Caco-2 (cell line): ENCODE measurements around the gene LTBP1. TPM values are rescaled to one million over a fixed set of nuclear protein-coding genes. Genes with fewer than 3 reads are reported as not detected.

Experiments
- BruUV-seq: library from RNA; stranded (reverse); fragments of 400-500 nt; replicated peaks from 2 replicates; lab custom pipeline; 2021; lab: Mats Ljungman, UMichigan
- CTCF ChIA-PET: fragments of 300-600 bp; sonication (Branson Sonifier 250); formaldehyde crosslinking; loops from one replicate; lab custom pipeline; 2022; ENCODE audit warnings: antibody characterized with exemption; lab: Charles Lee
- POLR2A ChIA-PET: fragments of 300-600 bp; sonication (Branson Sonifier 250); formaldehyde crosslinking; loops from one replicate; lab custom pipeline; 2022; ENCODE audit warnings: antibody characterized with exemption; lab: Charles Lee
- DNase-seq, 2 experiments: peaks; one replicate each; pipeline versions ENCODE4 v3.0.0 to v3.0.0-alpha.2; 2020 to 2022
- H3K27me3 ChIP-seq: replicated peaks from 2 replicates; pipeline ENCODE4 v1.6.0; 2011; ENCODE audit warnings: low read length; ENCODE audit not compliant: control insufficient read depth, insufficient read depth
- H3K36me3 ChIP-seq: 2 replicates; pipeline ENCODE4 v1.5.1; 2011; ENCODE audit warnings: low read length; ENCODE audit not compliant: control insufficient read depth, insufficient read depth
- H3K4me1 ChIP-seq: fragments of 250-450 bp; sonication (Bioruptor Pico); 2 replicates; pipeline ENCODE4 v1.5.1; 2020; ENCODE audit warnings: mild to moderate bottlenecking
- H3K4me3 ChIP-seq: 2 replicates; pipeline ENCODE4 v1.5.1; 2011; ENCODE audit warnings: low read depth, mild to moderate bottlenecking, control low read depth, low read length
- H3K9me3 ChIP-seq: fragments of 250-450 bp; sonication (Bioruptor Pico); 2 replicates; pipeline ENCODE4 v1.5.1; 2020; ENCODE audit warnings: mild to moderate bottlenecking, moderate library complexity
- H3K27ac Mint-ChIP-seq: one replicate; pipeline ENCODE4 v1.8.0; 2022; ENCODE audit warnings: mixed read lengths; ENCODE audit not compliant: unreplicated experiment
- H3K27me3 Mint-ChIP-seq: one replicate; pipeline ENCODE4 v1.8.0; 2022; ENCODE audit warnings: mixed read lengths; ENCODE audit not compliant: insufficient read depth, unreplicated experiment
- H3K36me3 Mint-ChIP-seq: one replicate; pipeline ENCODE4 v1.8.0; 2022; ENCODE audit warnings: mild to moderate bottlenecking, mixed read lengths; ENCODE audit not compliant: insufficient read depth, unreplicated experiment
- H3K4me1 Mint-ChIP-seq: one replicate; pipeline ENCODE4 v1.8.0; 2022; ENCODE audit warnings: low read depth, mixed read lengths; ENCODE audit not compliant: unreplicated experiment
- H3K4me3 Mint-ChIP-seq: one replicate; pipeline ENCODE4 v1.8.0; 2022; ENCODE audit warnings: mild to moderate bottlenecking, moderate library complexity, mixed read lengths; ENCODE audit not compliant: unreplicated experiment
- H3K9me3 Mint-ChIP-seq: one replicate; pipeline ENCODE4 v1.8.0; 2022; ENCODE audit warnings: mixed read lengths; ENCODE audit not compliant: unreplicated experiment
- CTCF ChIP-seq, 2 experiments: fragments of 200-600 bp in 1 of 2; IDR thresholded peaks; 1 replicate in 1 of 2; 2 replicates in 1 of 2; pipeline versions ENCODE4 v1.5.1 to v1.8.0; 2011 to 2022; ENCODE audit warnings: antibody characterized with exemption in 1 of 2, control low read depth in 1 of 2, inconsistent platforms in 1 of 2, low read depth in 1 of 2, low read length in 1 of 2, mild to moderate bottlenecking in 1 of 2, moderate library complexity in 1 of 2; ENCODE audit not compliant: insufficient read depth in 1 of 2, severe bottlenecking in 1 of 2, unreplicated experiment in 1 of 2
- intact Hi-C: fragments of 100-400 bp; cut with micrococcal nuclease; formaldehyde crosslinking; loops from one replicate; pipeline ENCODE4 v1.10.0; 2022; ENCODE audit not compliant: unreplicated experiment
- total RNA-seq: library from RNA; stranded (reverse); gene quantifications from 2 replicates; pipeline ENCODE4 v1.2.3, GENCODE V29; 2022

Gene LTBP1
- total RNA-seq, 1 experiment from 2014 or later, result 64.2 TPM

GRCh38 chr2:33272001-33272400 lies 325.2 kb downstream of the LTBP1 start:
- ChIA-PET POLR2A (no interaction called here), CTCF (no interaction called here)
- Mint-ChIP-seq H3K27ac (no peak overlapping the region), H3K36me3 (peaks cover 14% of the 10 kb centered on the region), H3K9me3 (no peaks in the 10 kb centered on the region), H3K27me3 (no peaks in the 10 kb centered on the region), H3K4me3 (no peak overlapping the region), H3K4me1 (peaks cover 17% of the 10 kb centered on the region)
- 0 out of 2 replicates have a peak, but pooled peaks cover 4% of the 10 kb centered on the region for H3K4me1 ChIP-seq
- no peaks in the 10 kb centered on the region for H3K27me3 ChIP-seq
- H3K4me3 ChIP-seq, result no peak overlapping the region
- intact Hi-C loops, result loop anchor here (5.0 kb wide), 1 partner anchor 325 kb away; the partner anchor contains the start of gene LTBP1
- BruUV-seq, result no TSS peak
- no peaks in the 10 kb centered on the region for H3K9me3 ChIP-seq
- H3K36me3 ChIP-seq, result peaks cover 1% of the 10 kb centered on the region; the same call in 1 of the 2 replicates
- no peak for TF ChIP-seq CTCF (IDR thresholded peaks at IDR 0.05; ENCODE audit: insufficient read depth in 1 of 2, low read depth in 1 of 2, low read length in 1 of 2, severe bottlenecking in 1 of 2, unreplicated experiment in 1 of 2)
- DNase-seq, result no peak

GRCh38 chr2:33273479-33273878 lies 326.7 kb downstream of the LTBP1 start:
- no peak for DNase-seq
- H3K36me3 ChIP-seq, result no peaks in the 10 kb centered on the region
- TF ChIP-seq CTCF (IDR thresholded peaks at IDR 0.05; ENCODE audit: insufficient read depth in 1 of 2, low read depth in 1 of 2, low read length in 1 of 2, severe bottlenecking in 1 of 2, unreplicated experiment in 1 of 2), result no peak
- H3K4me1 ChIP-seq, result 0 out of 2 replicates have a peak, but pooled peaks cover 4% of the 10 kb centered on the region
- ChIA-PET POLR2A (no interaction called here), CTCF (no interaction called here)
- no peaks in the 10 kb centered on the region for H3K9me3 Mint-ChIP-seq
- peaks cover 17% of the 10 kb centered on the region for H3K4me1 Mint-ChIP-seq
- H3K4me3 Mint-ChIP-seq, result no peak overlapping the region
- H3K27me3 ChIP-seq, result no peaks in the 10 kb centered on the region
- intact Hi-C loops, result loop anchor here (5.0 kb wide), 1 partner anchor 326 kb away; the partner anchor contains the start of gene LTBP1
- H3K9me3 ChIP-seq, result no peaks in the 10 kb centered on the region
- BruUV-seq, result no TSS peak
- H3K36me3 Mint-ChIP-seq, result peaks cover 14% of the 10 kb centered on the region
- no peak overlapping the region for H3K27ac Mint-ChIP-seq
- H3K27me3 Mint-ChIP-seq, result no peaks in the 10 kb centered on the region
- H3K4me3 ChIP-seq, result no peak overlapping the region

GRCh38 chr2:33274524-33274923 lies 327.8 kb downstream of the LTBP1 start:
- H3K36me3 Mint-ChIP-seq, result peaks cover 14% of the 10 kb centered on the region
- no TSS peak for BruUV-seq
- intact Hi-C loops, result loop anchor here (5.0 kb wide), 1 partner anchor 327 kb away; the partner anchor contains the start of gene LTBP1
- ChIA-PET POLR2A (no interaction called here), CTCF (no interaction called here)
- H3K9me3 Mint-ChIP-seq, result no peaks in the 10 kb centered on the region
- Histone ChIP-seq H3K27me3 (no peaks in the 10 kb centered on the region), H3K4me1 (0 out of 2 replicates have a peak, but pooled peaks cover 4% of the 10 kb centered on the region), H3K36me3 (no peaks in the 10 kb centered on the region), H3K4me3 (no peak overlapping the region), H3K9me3 (no peaks in the 10 kb centered on the region)
- H3K27me3 Mint-ChIP-seq, result no peaks in the 10 kb centered on the region
- H3K27ac Mint-ChIP-seq, result no peak overlapping the region
- H3K4me1 Mint-ChIP-seq, result peaks cover 17% of the 10 kb centered on the region
- no peak overlapping the region for H3K4me3 Mint-ChIP-seq
- DNase-seq, result no peak
- no peak for TF ChIP-seq CTCF (IDR thresholded peaks at IDR 0.05; ENCODE audit: insufficient read depth in 1 of 2, low read depth in 1 of 2, low read length in 1 of 2, severe bottlenecking in 1 of 2, unreplicated experiment in 1 of 2)
